Astrocyte (in vitro differentiated cells and primary cell): ENCODE data around the gene PRKCA.

Experiments
- EZH2 ChIP-seq: IDR thresholded peaks from 2 replicates; pipeline ENCODE4 v1.6.1; 2012; ENCODE audit warnings: mild to moderate bottlenecking, low read length, inconsistent platforms; ENCODE audit not compliant: insufficient read depth
- TF ChIP-seq, protein P1 (sequence below): IDR thresholded peaks from 2 replicates; pipeline ENCODE4 v1.5.1; 2011; ENCODE audit warnings: low read depth, mild to moderate bottlenecking, inconsistent platforms, low read length, moderate library complexity; ENCODE audit not compliant: insufficient read depth

DNA sequence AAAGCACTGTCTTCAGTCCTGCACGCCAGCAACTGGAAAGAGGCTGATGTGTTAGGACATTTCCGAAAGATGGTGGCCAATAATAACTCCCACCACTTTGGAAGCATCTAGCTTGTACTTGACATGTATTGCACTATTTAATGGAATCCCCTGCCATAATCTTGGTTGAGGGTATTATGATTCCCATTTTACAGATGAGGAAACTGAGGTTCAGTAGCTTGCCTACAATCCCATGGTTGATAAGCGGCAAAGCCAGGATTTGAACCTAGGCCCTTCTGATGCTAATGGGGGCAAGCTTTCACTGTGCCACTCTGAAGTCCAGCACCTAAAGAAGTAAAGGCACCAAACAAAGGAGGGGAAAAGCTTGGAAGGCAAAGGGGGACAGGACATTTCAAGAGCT lies 540.5 kb downstream of the PRKCA start:
- TF ChIP-seq, protein P1, sequence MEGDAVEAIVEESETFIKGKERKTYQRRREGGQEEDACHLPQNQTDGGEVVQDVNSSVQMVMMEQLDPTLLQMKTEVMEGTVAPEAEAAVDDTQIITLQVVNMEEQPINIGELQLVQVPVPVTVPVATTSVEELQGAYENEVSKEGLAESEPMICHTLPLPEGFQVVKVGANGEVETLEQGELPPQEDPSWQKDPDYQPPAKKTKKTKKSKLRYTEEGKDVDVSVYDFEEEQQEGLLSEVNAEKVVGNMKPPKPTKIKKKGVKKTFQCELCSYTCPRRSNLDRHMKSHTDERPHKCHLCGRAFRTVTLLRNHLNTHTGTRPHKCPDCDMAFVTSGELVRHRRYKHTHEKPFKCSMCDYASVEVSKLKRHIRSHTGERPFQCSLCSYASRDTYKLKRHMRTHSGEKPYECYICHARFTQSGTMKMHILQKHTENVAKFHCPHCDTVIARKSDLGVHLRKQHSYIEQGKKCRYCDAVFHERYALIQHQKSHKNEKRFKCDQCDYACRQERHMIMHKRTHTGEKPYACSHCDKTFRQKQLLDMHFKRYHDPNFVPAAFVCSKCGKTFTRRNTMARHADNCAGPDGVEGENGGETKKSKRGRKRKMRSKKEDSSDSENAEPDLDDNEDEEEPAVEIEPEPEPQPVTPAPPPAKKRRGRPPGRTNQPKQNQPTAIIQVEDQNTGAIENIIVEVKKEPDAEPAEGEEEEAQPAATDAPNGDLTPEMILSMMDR = no peak
- TF ChIP-seq EZH2 = no peak
